ENCODE data around the gene TRHDE.

Gene TRHDE, protein sequence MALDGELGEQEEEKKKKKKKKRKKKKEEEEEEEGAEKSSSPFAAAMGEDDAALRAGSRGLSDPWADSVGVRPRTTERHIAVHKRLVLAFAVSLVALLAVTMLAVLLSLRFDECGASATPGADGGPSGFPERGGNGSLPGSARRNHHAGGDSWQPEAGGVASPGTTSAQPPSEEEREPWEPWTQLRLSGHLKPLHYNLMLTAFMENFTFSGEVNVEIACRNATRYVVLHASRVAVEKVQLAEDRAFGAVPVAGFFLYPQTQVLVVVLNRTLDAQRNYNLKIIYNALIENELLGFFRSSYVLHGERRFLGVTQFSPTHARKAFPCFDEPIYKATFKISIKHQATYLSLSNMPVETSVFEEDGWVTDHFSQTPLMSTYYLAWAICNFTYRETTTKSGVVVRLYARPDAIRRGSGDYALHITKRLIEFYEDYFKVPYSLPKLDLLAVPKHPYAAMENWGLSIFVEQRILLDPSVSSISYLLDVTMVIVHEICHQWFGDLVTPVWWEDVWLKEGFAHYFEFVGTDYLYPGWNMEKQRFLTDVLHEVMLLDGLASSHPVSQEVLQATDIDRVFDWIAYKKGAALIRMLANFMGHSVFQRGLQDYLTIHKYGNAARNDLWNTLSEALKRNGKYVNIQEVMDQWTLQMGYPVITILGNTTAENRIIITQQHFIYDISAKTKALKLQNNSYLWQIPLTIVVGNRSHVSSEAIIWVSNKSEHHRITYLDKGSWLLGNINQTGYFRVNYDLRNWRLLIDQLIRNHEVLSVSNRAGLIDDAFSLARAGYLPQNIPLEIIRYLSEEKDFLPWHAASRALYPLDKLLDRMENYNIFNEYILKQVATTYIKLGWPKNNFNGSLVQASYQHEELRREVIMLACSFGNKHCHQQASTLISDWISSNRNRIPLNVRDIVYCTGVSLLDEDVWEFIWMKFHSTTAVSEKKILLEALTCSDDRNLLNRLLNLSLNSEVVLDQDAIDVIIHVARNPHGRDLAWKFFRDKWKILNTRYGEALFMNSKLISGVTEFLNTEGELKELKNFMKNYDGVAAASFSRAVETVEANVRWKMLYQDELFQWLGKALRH

GRCh38 chr12:72272091-72272661 is at the start of gene TRHDE:
Gene TRHDE (plus strand): TSS chr12:72272370. CDS start chr12:72272644, 274 bp downstream.
- Mint-ChIP-seq H3K4me1 (no peaks in the 10 kb centered on the region), H3K9me3 (no peaks in the 10 kb centered on the region), H3K4me3 (no peak within 1 kb of the TSS), H3K27ac (no peak within 1 kb of the TSS), H3K36me3 (no peaks in the 10 kb centered on the region)
- DNase-seq (ENCODE audit: low spot score in 2 of 2) = no peak
- ATAC-seq = no peak

GRCh38 chr12:72226510-72226909 is 45.7 kb upstream of the TRHDE start:
- DNase-seq (ENCODE audit: low spot score in 2 of 2) = no peak
- Mint-ChIP-seq H3K9me3 (peaks cover 3% of the 10 kb centered on the region), H3K4me3 (no peak overlapping the region), H3K4me1 (no peaks in the 10 kb centered on the region), H3K36me3 (no peaks in the 10 kb centered on the region), H3K27ac (no peak overlapping the region)
- ATAC-seq = no peak

GRCh38 chr12:72228424-72228823 is 43.7 kb upstream of the TRHDE start:
- no peaks in the 10 kb centered on the region for H3K4me1 Mint-ChIP-seq
- H3K27ac Mint-ChIP-seq = no peak overlapping the region
- H3K36me3 Mint-ChIP-seq = no peaks in the 10 kb centered on the region
- H3K9me3 Mint-ChIP-seq = peaks cover 3% of the 10 kb centered on the region
- ATAC-seq = no peak
- no peak for DNase-seq (ENCODE audit: low spot score in 2 of 2)
- H3K4me3 Mint-ChIP-seq = no peak overlapping the region

GRCh38 chr12:72230589-72230988 is 41.6 kb upstream of the TRHDE start:
- DNase-seq (ENCODE audit: low spot score in 2 of 2) (no peak), ATAC-seq (no peak)
- H3K27ac Mint-ChIP-seq = no peak overlapping the region
- H3K4me3 Mint-ChIP-seq = no peak overlapping the region
- peaks cover 3% of the 10 kb centered on the region for H3K9me3 Mint-ChIP-seq
- H3K36me3 Mint-ChIP-seq = no peaks in the 10 kb centered on the region
- no peaks in the 10 kb centered on the region for H3K4me1 Mint-ChIP-seq

- ATAC-seq (no peak), DNase-seq (ENCODE audit: low spot score in 2 of 2) (no peak)
- peaks cover 4% of the 10 kb centered on the region for H3K9me3 Mint-ChIP-seq
- H3K27ac Mint-ChIP-seq = no peak overlapping the region
- no peaks in the 10 kb centered on the region for H3K36me3 Mint-ChIP-seq
- no peak overlapping the region for H3K4me3 Mint-ChIP-seq
- no peaks in the 10 kb centered on the region for H3K4me1 Mint-ChIP-seq
These were observed 37.3 kb upstream of the TRHDE start for GRCh38 chr12:72234886-72235285.

DNA sequence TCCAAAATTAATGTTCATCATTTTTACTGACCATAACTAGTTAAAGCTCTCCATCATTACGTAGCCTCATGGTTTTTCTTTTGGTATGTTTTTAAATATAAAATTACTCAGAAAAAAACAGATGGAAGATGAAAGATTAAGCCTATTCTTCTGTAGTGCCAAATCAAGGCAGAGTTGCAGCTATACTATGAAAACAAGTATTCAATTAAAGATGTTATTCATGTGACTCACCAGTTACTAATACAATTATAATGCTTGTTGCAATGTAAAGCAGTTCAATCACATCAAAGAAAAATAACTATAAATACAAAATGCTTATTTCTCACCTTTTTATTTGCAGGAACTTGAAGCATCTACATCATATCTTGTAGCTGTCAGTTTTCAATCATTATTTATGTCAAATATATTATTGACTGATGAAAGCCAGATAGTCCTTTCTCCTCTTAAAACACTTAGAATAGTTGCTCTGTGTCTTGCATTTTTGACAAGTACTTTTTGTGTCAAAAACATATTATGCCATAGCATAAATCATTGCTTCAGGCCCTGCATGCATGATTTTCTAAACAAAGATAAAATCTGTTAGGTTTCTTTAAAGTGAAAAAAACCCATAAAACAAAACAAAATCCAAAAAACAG is 36.0 kb upstream of the TRHDE start:
- Mint-ChIP-seq H3K4me3 (no peak overlapping the region), H3K27ac (no peak overlapping the region), H3K9me3 (peaks cover 9% of the 10 kb centered on the region), H3K4me1 (no peaks in the 10 kb centered on the region), H3K36me3 (no peaks in the 10 kb centered on the region)
- ATAC-seq (no peak), DNase-seq (ENCODE audit: low spot score in 2 of 2) (no peak)

DNA sequence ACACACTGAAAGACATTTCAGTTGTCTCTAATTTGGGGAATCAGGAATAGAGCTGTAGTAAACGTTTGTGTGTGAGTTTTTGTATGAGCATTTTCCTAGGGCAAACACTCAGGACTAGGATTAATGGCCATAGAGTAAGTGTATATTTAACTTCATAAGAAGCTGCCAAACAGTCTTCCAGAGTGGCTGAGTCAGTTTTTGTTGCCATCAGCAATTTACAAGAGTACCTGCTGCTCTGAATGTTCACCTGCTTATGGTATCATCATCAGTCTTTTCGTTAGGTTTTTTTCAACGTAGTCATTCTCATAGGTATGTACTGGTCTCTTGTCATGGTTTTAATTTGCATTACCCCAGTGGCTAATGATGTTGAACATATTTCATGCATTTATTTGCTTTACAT is 30.6 kb upstream of the TRHDE start:
- ATAC-seq = no peak
- Mint-ChIP-seq H3K27ac (no peak overlapping the region), H3K4me1 (no peaks in the 10 kb centered on the region), H3K4me3 (no peak overlapping the region), H3K9me3 (peaks cover 12% of the 10 kb centered on the region), H3K36me3 (no peaks in the 10 kb centered on the region)
- no peak for DNase-seq (ENCODE audit: low spot score in 2 of 2)

DNA sequence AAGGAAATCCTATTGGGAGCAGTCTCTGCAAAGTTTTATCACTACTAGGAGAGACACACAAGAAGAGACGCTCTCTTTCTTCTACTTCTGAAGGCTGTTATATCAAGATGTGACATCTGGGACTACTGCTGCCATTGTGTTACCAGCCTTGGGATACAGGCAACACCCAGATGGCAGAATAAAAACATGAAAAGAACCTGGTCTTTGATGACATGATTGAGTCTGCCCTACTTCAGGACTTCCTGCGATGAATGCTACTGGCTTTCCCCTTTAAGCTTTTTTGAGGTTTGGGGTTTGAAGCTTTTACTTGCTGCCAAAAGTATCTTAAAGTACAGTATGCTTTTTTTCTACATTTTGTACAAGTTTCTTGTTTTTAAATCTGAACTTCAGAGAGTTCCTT is 29.2 kb upstream of the TRHDE start:
- DNase-seq (ENCODE audit: low spot score in 2 of 2) (no peak), ATAC-seq (no peak)
- Mint-ChIP-seq H3K27ac (no peak overlapping the region), H3K4me3 (no peak overlapping the region), H3K36me3 (no peaks in the 10 kb centered on the region), H3K4me1 (no peaks in the 10 kb centered on the region), H3K9me3 (peaks cover 8% of the 10 kb centered on the region)

- H3K9me3 Mint-ChIP-seq = peaks cover 6% of the 10 kb centered on the region
- no peaks in the 10 kb centered on the region for H3K36me3 Mint-ChIP-seq
- no peak overlapping the region for H3K27ac Mint-ChIP-seq
- H3K4me3 Mint-ChIP-seq = no peak overlapping the region
- DNase-seq (ENCODE audit: low spot score in 2 of 2) (no peak), ATAC-seq (no peak)
- no peaks in the 10 kb centered on the region for H3K4me1 Mint-ChIP-seq
These were observed 25.8 kb upstream of the TRHDE start for GRCh38 chr12:72246370-72246769.

DNA sequence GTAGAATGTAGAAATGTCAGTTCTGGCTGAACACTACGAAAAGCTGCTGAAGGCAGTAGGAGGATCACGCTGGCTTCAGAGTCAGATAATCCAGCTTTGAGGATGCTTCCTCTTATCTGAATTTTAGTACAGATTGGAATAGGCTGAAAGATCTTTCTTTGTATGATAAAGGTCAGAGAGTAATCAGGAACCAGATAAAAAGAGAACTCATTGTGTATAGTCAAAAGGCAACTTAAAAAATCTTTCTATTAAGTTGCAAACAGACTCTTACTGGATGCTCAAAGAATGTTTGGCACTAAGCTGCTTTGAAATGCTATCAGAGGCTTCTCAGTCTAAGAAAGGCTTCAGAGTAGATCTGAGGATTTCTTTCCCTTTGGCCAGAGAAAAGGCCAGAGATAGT is 21.8 kb upstream of the TRHDE start:
- no peak overlapping the region for H3K4me3 Mint-ChIP-seq

GRCh38 chr12:72256725-72257124 is 15.4 kb upstream of the TRHDE start:
- no peaks in the 10 kb centered on the region for H3K36me3 Mint-ChIP-seq
- ATAC-seq = no peak
- DNase-seq (ENCODE audit: low spot score in 2 of 2) = no peak
- H3K27ac Mint-ChIP-seq = no peak overlapping the region
- H3K9me3 Mint-ChIP-seq = peaks cover 15% of the 10 kb centered on the region
- no peak overlapping the region for H3K4me3 Mint-ChIP-seq
- H3K4me1 Mint-ChIP-seq = no peaks in the 10 kb centered on the region

More for the DNA sequence above, 21.8 kb upstream of the TRHDE start:
- Mint-ChIP-seq H3K4me1 (no peaks in the 10 kb centered on the region), H3K27ac (no peak overlapping the region), H3K36me3 (no peaks in the 10 kb centered on the region), H3K9me3 (peaks cover 14% of the 10 kb centered on the region)
- DNase-seq (ENCODE audit: low spot score in 2 of 2) (no peak), ATAC-seq (no peak)

DNA sequence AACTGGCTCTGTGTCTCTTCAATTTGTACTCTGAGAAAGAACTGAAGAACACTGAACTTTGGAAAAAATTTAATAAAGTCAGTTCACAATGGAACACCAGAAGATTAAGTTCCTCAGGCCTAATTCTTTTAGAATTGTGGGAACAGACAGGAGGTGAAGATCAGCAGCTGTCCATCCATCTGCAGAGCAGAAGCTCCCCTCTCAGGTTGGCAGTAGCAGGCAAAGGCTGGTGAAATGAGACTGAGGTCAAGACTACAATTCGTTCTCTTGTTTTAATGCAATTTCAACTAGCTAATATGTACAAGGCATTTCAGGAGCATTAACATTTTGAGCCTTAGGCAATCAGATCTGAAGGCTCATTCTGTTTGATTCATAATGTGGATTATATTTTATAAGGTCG is 10.3 kb upstream of the TRHDE start:
- H3K36me3 Mint-ChIP-seq = no peaks in the 10 kb centered on the region
- H3K27ac Mint-ChIP-seq = no peak overlapping the region
- no peak overlapping the region for H3K4me3 Mint-ChIP-seq
- no peak for DNase-seq (ENCODE audit: low spot score in 2 of 2)
- ATAC-seq = no peak
- H3K9me3 Mint-ChIP-seq = no peaks in the 10 kb centered on the region
- H3K4me1 Mint-ChIP-seq = no peaks in the 10 kb centered on the region

DNA sequence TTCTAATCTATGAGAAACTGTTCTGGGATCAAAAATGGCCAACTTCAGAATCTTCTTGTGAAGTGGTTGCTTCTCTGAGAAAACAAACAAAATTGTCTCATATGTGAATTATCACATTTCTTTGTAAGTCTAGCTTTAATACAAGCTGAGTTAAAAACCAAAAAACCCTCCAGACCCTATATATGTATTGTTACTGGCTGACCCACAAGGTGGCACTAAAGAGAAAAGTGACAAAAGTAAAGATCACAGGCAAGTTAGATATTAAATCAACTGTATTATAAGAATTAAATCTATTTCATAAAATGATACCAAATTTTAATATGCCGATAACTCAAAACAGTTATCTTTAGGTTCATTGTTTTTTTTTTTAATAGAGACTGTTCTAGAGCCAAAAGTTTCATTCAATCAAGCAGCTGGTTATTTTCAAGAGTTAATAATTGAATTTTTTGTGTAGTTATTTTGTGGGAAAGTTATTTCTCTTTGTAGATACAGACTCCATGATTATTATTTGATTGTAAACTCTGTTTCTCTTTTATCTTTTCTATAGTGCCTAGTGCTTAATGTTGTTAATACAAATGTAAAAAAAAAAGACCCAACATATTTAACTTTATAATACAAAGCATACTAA is 7.5 kb upstream of the TRHDE start:
- no peak for ATAC-seq
- no peak overlapping the region for H3K4me3 Mint-ChIP-seq

DNA sequence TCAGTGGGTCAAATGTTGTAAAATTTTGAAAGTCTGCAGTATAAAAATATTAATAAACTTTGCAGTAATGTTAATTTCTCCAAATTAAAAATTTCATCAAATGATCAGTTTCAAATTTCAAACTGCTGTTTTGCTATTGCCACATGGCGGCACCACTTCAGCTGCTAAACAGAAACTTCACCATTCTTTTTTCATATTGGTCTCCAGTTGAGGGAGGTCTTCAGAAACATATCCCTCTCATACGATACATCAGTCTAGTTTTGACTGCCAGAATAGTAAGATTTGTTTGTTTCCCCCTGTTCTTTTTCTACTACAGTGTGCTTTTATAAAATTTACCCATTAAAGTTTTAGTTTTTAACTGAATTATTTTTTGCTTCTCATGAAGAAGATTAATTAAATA is 4.2 kb upstream of the TRHDE start:
- Mint-ChIP-seq H3K4me3 (no peak overlapping the region), H3K9me3 (no peaks in the 10 kb centered on the region), H3K4me1 (no peaks in the 10 kb centered on the region), H3K36me3 (no peaks in the 10 kb centered on the region), H3K27ac (no peak overlapping the region)
- DNase-seq (ENCODE audit: low spot score in 2 of 2) (no peak), ATAC-seq (no peak)

More for the DNA sequence above, 7.5 kb upstream of the TRHDE start:
- H3K4me1 Mint-ChIP-seq = no peaks in the 10 kb centered on the region
- no peak overlapping the region for H3K27ac Mint-ChIP-seq
- no peaks in the 10 kb centered on the region for H3K9me3 Mint-ChIP-seq
- DNase-seq (ENCODE audit: low spot score in 2 of 2) = no peak
- H3K36me3 Mint-ChIP-seq = no peaks in the 10 kb centered on the region
